ENCODE data around the gene DDI1. TPM values are rescaled to one million over a fixed set of nuclear protein-coding genes. Genes with fewer than 3 reads are reported as not detected.

DDI1 gene
- total and polyA plus RNA-seq, 9 of the 15 experiments (the other 6 are each of a cell fraction or from before 2014, with no cell fraction given) = not detected

- in situ Hi-C loops (cut with MboI) = no loop called here
- CTCF ChIA-PET (ENCODE audit: low intra/inter-chr PET ratio) = no interaction called here
- BruUV-seq (replicated peaks) = no TSS peak
- 2% methylated on average over 4 of the region's 4 CpGs for WGBS (ENCODE audit: insufficient coverage, low coverage, missing lambda C conversion rate)
- H3K9me1 ChIP-seq (ENCODE audit: control insufficient read depth, insufficient read depth, low read length) = no peaks in the 10 kb centered on the region
- no peak overlapping the region for H3K4me3 ChIP-seq
- no peak for DNase-seq (ENCODE audit: extremely low read depth in 1 of 4, low spot score in 3 of 4)
- H3K79me2 ChIP-seq (ENCODE audit: control insufficient read depth, insufficient read depth, low read length) = no peaks in the 10 kb centered on the region
- no peak overlapping the region for H3K27ac ChIP-seq (ENCODE audit: extremely low read depth, low read depth, low read length)
- ATAC-seq = no peak
- no peak overlapping the region for H3K4me2 ChIP-seq (ENCODE audit: insufficient read depth, low read length)
- intact Hi-C loops (cut with micrococcal nuclease) = no loop called here
- H3K27me3 ChIP-seq (ENCODE audit: control insufficient read depth in 2 of 2, insufficient read depth in 2 of 2, low read length in 2 of 2) = no peaks in the 10 kb centered on the region
- H2AFZ ChIP-seq (ENCODE audit: low read depth, low read length) = no peak overlapping the region
- H3K9ac ChIP-seq (ENCODE audit: insufficient read depth in 1 of 2, low read depth in 2 of 2, low read length in 2 of 2) = no peak overlapping the region
- H3K9me3 ChIP-seq (replicated peaks; ENCODE audit: control insufficient read depth, insufficient read depth, low read depth, low read length) = no peaks in the 10 kb centered on the region
- H4K20me1 ChIP-seq (replicated peaks; ENCODE audit: control insufficient read depth, insufficient read depth, low read length) = no peaks in the 10 kb centered on the region
- H3K36me3 ChIP-seq (ENCODE audit: control insufficient read depth, insufficient read depth, low read length) = no peaks in the 10 kb centered on the region
- FAIRE-seq = no peak
- H3K4me1 ChIP-seq (replicated peaks in 1 of 2; ENCODE audit: control insufficient read depth in 2 of 2, insufficient read depth in 2 of 2, low read length in 2 of 2) = no peaks in the 10 kb centered on the region
- POLR2A ChIA-PET = no interaction called here
- TF ChIP-seq FOXM1 (IDR thresholded peaks at IDR 0.05; ENCODE audit: low read depth) = no peak
- TF ChIP-seq FOXM1 (CRISPR knock-in tag; IDR thresholded peaks at IDR 0.05; ENCODE audit: low read depth) = no peak
- no peak for TF ChIP-seq RHOXF2B (CRISPR knock-in tag; conservative IDR thresholded peaks at IDR 0.05)
- no peak for TF ChIP-seq HIVEP1 (CRISPR knock-in tag; IDR thresholded peaks at IDR 0.05)
- no peak for TF ChIP-seq SOX6 (IDR thresholded peaks at IDR 0.05)
- no peak for TF ChIP-seq E2F1 (CRISPR knock-in tag; IDR thresholded peaks at IDR 0.05)
- no peak for TF ChIP-seq ZNF717 (CRISPR knock-in tag; IDR thresholded peaks at IDR 0.05)
- no peak for TF ChIP-seq PHF20 (IDR thresholded peaks at IDR 0.05; ENCODE audit: partially characterized antibody)
- no peak for TF ChIP-seq SMARCB1 (IDR thresholded peaks at IDR 0.05; ENCODE audit: insufficient read length, low read depth)
- no peak for TF ChIP-seq IFI16 (CRISPR knock-in tag; IDR thresholded peaks at IDR 0.05)
- no peak for TF ChIP-seq ZNF232 (CRISPR knock-in tag; IDR thresholded peaks at IDR 0.05)
- no peak for TF ChIP-seq MBD2 (IDR thresholded peaks at IDR 0.05; ENCODE audit: borderline replicate concordance, low read depth)
- no peak for TF ChIP-seq PCBP2 (IDR thresholded peaks at IDR 0.05; ENCODE audit: low read depth, low read length, poor library complexity, severe bottlenecking)
- no peak for TF ChIP-seq ZBTB7A (IDR thresholded peaks at IDR 0.05; ENCODE audit: borderline replicate concordance, control insufficient read depth, low read depth, low read length)
- TF ChIP-seq ZNF740 (CRISPR knock-in tag; IDR thresholded peaks at IDR 0.05) = no peak
- no peak for TF ChIP-seq ZNF740 (tag; IDR thresholded peaks at IDR 0.05)
- no peak for TF ChIP-seq FOXP4 (CRISPR knock-in tag; IDR thresholded peaks at IDR 0.05; ENCODE audit: borderline replicate concordance)
- no peak for TF ChIP-seq ELF4 (CRISPR knock-in tag; IDR thresholded peaks at IDR 0.05)
These were observed 41.8 kb downstream of the DDI1 start for GRCh38 chr11:104078245-104078644.
